Activated naive CD8-positive, alpha-beta T cell treated with anti-CD3 and anti-CD28 coated beads, Interleukin-2, amount 50 U/mL, for 24 hours (primary cell): ENCODE measurements around the gene KRT6B.
"Not testable (repeated sequence)": the region's sequence is repeated elsewhere in the genome, so short reads cannot be mapped to it uniquely, and the experiment has no call there.

Source experiments
- ATAC-seq: fragments of 150-1000 bp; cut with Tn5 transposase; one replicate; pipeline ENCODE4 v1.10.0; 2021
- DNase-seq: peaks from one replicate; pipeline ENCODE4 v3.0.0; 2021
- H3K27ac Mint-ChIP-seq: one replicate; pipeline ENCODE4 v1.8.0; 2021; ENCODE audit warnings: mild to moderate bottlenecking, mixed read lengths
- H3K27me3 Mint-ChIP-seq: one replicate; pipeline ENCODE4 v1.8.0; 2021; ENCODE audit warnings: mixed read lengths
- H3K36me3 Mint-ChIP-seq: one replicate; pipeline ENCODE4 v1.8.0; 2021; ENCODE audit warnings: low read depth, mixed read lengths
- H3K4me1 Mint-ChIP-seq: one replicate; pipeline ENCODE4 v1.8.0; 2021; ENCODE audit warnings: mixed read lengths
- H3K4me3 Mint-ChIP-seq: one replicate; pipeline ENCODE4 v1.8.0; 2021; ENCODE audit warnings: mild to moderate bottlenecking, moderate library complexity, mixed read lengths
- H3K9me3 Mint-ChIP-seq: one replicate; pipeline ENCODE4 v1.8.0; 2021; ENCODE audit warnings: mixed read lengths

KRT6B gene

DNA sequence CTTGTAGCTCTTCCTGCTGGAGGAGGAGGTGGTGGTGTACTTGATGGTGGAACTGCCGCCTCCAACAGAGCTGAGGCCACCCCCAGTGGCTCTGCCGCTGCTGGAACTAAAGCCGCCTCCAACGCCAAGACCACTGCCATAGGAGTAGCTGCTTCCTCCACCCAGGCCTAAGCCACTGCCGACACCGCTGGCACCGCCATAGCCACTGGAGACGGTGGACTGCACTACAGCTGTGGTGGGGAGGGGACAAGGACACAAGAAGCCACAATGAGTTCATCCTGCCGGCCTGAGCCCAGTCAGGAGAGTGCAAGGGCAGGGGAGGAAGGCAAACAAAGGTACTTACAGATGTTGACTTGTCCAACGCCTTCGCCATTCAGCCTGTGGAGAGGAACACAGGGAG is 4.8 kb downstream of the KRT6B start:
- not testable (repeated sequence) for H3K27ac Mint-ChIP-seq, H3K9me3 Mint-ChIP-seq, H3K4me1 Mint-ChIP-seq, DNase-seq, H3K36me3 Mint-ChIP-seq, ATAC-seq, H3K4me3 Mint-ChIP-seq
- peaks cover 13% of the 10 kb centered on the region for H3K27me3 Mint-ChIP-seq

DNA sequence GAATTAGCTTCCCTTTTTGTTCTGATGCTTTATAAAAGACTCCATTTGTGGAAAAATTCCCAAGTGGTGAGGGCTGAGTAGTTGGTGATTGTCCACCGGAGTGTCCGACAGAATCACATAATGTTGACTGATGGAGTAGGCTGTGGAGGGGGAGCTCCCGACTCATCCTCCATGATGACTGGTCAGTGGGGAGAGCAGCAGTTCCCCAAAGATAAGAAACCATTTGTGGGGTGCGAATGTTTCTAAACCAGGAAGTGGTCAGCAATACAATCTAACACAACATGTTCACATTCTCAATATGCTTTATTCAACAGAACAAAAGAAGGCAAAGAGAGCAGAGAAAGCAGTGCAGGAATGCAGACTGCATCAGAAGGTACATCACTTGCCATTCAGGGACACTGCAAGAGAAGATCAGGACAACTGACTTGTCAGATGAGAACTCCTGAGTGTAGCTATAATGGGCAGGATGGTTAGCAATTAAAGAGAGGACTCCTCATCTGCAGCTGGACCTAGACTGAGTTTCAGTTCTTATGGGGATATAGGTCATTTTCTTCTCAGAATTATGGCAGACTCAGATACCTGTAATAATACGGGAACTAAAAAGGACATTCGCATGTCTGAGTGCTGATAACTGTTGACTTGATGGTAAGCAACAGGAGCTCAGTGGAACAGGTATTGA is 5.4 kb downstream of the KRT6B start:
- Mint-ChIP-seq H3K36me3 (no peaks in the 10 kb centered on the region), H3K9me3 (no peaks in the 10 kb centered on the region), H3K27me3 (peaks cover 18% of the 10 kb centered on the region), H3K4me1 (no peaks in the 10 kb centered on the region), H3K27ac (no peak overlapping the region), H3K4me3 (no peak overlapping the region)
- DNase-seq (no peak), ATAC-seq (no peak)

DNA sequence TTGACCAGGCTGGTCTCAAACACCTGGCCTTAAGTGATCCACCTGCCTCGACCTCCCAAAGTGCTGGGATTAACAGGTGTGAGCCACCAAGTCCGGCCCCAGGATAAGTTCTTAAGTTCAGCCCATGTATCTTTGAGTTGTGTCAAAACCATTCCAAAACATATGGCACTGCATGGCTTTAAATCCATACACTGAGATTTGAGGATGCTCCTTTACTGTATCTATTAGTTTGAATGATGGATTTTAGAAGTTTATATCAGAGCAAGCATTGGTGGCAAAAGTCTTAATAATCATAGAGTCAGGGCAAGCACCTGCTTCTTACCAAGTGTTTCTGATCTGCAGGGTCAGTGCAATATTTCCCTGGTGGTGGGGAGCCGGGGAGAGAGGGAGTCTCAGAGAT is 6.1 kb downstream of the KRT6B start:
- no peak overlapping the region for H3K4me3 Mint-ChIP-seq
- no peak for ATAC-seq
- peaks cover 18% of the 10 kb centered on the region for H3K27me3 Mint-ChIP-seq
- no peak overlapping the region for H3K27ac Mint-ChIP-seq
- no peaks in the 10 kb centered on the region for H3K36me3 Mint-ChIP-seq
- no peak for DNase-seq
- H3K9me3 Mint-ChIP-seq, result no peaks in the 10 kb centered on the region
- H3K4me1 Mint-ChIP-seq, result no peaks in the 10 kb centered on the region

DNA sequence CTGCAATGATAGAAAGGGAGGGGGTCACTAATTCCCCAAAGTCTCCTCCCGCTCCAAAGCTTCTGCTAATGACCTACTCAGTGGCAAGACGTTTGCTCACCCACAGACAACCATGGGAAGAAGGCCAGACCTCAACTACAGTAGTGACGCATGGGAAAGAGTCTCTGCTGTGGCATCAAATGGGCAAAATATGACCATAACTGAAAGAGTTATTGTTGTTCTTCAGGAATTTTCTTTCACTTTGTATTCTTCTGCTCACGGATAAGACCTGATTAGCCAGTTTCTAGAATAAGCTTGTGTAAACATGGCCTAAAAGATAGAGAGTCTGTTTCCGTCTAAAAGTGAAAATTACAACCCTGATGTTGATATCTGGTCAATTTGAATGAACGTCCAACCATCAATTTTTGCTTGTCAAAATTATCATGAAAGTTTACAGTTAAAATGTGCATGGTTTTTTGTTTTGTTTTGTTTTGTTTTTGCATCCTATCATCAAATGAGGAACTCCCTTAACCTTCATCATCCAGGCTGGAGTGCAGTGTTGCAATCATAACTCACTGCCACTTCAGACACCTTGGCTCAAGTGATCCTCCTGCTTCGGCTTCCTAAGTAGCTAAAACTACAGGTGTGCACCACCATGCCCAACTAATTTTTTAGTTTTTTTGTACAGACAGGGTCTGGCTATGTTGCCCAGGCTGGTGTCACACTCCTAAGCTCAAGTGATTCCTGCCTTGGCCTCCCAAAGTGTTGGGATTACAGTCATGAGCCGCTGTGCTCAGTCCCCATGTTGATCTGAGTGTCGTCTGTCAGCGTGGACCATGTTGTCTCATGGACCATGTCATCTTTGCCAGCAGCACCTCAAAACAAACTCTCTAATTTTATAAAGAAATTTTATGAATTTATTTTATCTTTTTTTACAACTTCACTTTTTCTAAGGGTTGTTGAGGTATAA is 7.0 kb downstream of the KRT6B start:
- Mint-ChIP-seq H3K4me3 (no peak overlapping the region), H3K9me3 (no peaks in the 10 kb centered on the region), H3K27ac (no peak overlapping the region), H3K4me1 (no peaks in the 10 kb centered on the region), H3K36me3 (no peaks in the 10 kb centered on the region), H3K27me3 (peaks cover 18% of the 10 kb centered on the region)
- no peak for ATAC-seq
- DNase-seq, result no peak

DNA sequence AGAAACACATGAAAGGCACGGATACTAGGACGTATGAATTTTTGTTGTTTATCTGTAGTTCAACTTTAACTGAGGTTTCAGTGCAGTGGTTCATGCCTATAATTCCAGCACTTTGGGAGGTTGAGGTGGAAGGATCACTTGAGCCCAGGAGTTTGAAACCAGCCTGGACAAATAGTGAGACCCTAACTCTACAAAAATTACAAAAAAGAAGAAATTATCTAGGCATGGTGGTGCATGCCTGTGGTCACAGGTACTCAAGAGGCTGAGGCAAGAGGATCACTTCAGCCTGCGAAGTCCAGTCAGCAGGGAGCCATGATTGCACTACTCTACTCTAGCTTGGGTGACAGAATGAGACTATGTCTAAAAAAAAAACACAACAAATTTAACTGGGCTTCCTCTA is 8.0 kb downstream of the KRT6B start:
- no peak overlapping the region for H3K27ac Mint-ChIP-seq
- H3K27me3 Mint-ChIP-seq, result peaks cover 18% of the 10 kb centered on the region
- no peak overlapping the region for H3K4me3 Mint-ChIP-seq
- no peaks in the 10 kb centered on the region for H3K4me1 Mint-ChIP-seq
- H3K36me3 Mint-ChIP-seq, result no peaks in the 10 kb centered on the region
- ATAC-seq (no peak), DNase-seq (no peak)
- H3K9me3 Mint-ChIP-seq, result no peaks in the 10 kb centered on the region

DNA sequence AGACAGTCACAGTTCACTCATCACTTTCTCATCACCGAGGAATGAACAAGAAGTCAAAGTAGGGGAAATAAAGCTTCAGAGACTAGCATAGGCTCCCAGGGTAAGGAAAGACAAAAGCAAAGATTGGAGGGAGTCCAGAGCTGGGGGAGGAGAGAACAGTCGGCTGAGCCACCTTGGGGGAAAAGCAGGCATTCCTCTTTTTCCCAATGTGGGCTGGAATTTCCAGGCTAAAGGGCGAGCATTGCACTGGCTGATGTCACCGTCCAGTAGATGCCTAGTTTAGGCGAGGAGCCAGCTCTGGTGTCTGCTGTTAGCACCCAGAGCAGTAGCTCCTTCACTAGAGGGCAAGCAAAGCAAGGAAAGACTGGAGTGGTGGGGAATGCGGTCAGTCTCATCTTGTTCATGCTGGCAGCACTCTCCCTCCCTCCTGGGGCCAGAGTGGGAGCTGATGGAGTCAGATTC is 9.3 kb downstream of the KRT6B start:
- peaks cover 18% of the 10 kb centered on the region for H3K27me3 Mint-ChIP-seq
- no peak overlapping the region for H3K4me3 Mint-ChIP-seq
- DNase-seq, result no peak
- H3K27ac Mint-ChIP-seq, result no peak overlapping the region
- no peaks in the 10 kb centered on the region for H3K36me3 Mint-ChIP-seq
- no peak for ATAC-seq
- no peaks in the 10 kb centered on the region for H3K9me3 Mint-ChIP-seq
- no peaks in the 10 kb centered on the region for H3K4me1 Mint-ChIP-seq

DNA sequence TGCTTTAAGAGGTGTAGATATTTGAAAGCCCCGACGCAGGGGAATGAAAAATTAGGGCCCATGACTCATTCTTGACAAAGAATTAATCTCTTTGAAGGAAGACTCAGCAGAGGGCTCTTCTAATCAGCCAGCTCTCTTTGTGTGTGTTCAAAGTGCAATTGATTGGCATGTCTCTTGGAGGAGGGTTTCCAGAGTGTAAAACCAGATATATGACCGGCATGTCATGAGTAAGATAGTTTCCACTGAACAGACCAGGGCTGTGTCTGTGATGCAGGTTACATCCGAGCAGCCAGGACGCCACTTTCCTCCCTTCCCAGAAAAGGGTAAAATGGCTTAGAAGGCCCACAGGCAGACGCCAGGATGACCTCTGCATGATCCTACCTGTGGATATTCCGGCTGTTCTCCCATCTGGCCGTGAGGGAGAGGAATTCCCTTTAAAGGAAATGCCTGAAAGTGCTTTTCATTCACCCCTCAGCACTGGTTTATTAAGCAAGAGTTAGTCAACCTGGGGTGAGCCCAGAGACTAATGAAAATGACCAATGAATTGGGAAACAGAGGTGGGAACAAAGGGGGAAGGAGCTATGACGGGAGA is 10.5 kb downstream of the KRT6B start:
- no peaks in the 10 kb centered on the region for H3K9me3 Mint-ChIP-seq
- no peaks in the 10 kb centered on the region for H3K36me3 Mint-ChIP-seq
- DNase-seq (no peak), ATAC-seq (no peak)
- no peaks in the 10 kb centered on the region for H3K4me1 Mint-ChIP-seq
- no peak overlapping the region for H3K27ac Mint-ChIP-seq
- H3K4me3 Mint-ChIP-seq, result no peak overlapping the region
- peaks cover 18% of the 10 kb centered on the region for H3K27me3 Mint-ChIP-seq

DNA sequence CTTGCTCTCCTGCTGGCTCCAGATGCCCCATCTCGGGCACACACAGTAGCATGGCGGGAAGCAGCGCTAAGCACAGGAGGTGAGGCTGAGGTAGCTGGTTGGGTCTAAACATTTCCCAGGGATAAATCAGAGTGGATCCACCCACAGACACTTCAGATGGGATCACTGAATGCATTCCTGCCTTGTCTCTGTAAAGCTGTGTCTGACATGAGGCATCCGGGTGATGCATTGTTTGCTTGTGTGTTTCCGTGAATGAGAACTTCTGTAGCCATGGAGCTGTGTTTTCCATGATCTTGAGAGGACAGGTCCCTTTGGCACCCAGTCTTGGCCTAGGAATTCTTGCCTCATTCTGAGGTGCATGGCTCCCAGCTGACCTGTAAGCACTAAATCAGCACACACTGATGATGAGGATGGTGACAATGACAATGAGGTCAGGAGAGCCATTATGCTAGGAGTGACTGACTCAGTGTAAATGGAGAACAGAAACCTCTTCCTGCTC is 11.1 kb downstream of the KRT6B start:
- H3K36me3 Mint-ChIP-seq, result no peaks in the 10 kb centered on the region
- no peaks in the 10 kb centered on the region for H3K9me3 Mint-ChIP-seq
- H3K27me3 Mint-ChIP-seq, result peaks cover 18% of the 10 kb centered on the region
- no peak for ATAC-seq
- H3K27ac Mint-ChIP-seq, result no peak overlapping the region
- no peaks in the 10 kb centered on the region for H3K4me1 Mint-ChIP-seq
- DNase-seq, result no peak
- H3K4me3 Mint-ChIP-seq, result no peak overlapping the region

DNA sequence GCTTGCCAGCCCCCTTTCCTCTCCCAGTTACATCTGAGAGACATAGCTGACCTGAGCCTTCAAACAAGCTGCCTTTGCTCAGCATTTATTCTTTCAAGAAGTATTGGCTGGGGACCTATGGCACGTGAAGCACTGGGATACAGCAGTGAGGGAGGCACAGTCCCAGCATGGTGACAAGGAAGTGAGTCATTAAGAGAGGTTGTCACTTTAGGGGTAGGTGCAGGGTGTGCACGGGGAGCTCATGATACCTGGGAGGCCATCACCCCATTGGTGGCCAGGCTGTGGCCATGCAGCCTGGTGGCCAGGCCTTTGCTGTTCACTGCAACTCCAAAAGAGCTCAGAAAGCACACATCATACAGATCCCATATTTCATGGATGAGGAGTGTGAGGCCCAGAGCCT is 12.1 kb downstream of the KRT6B start:
- DNase-seq (no peak), ATAC-seq (no peak)
- Mint-ChIP-seq H3K36me3 (no peaks in the 10 kb centered on the region), H3K4me3 (no peak overlapping the region), H3K9me3 (no peaks in the 10 kb centered on the region), H3K27ac (no peak overlapping the region), H3K27me3 (peaks cover 17% of the 10 kb centered on the region), H3K4me1 (no peaks in the 10 kb centered on the region)

DNA sequence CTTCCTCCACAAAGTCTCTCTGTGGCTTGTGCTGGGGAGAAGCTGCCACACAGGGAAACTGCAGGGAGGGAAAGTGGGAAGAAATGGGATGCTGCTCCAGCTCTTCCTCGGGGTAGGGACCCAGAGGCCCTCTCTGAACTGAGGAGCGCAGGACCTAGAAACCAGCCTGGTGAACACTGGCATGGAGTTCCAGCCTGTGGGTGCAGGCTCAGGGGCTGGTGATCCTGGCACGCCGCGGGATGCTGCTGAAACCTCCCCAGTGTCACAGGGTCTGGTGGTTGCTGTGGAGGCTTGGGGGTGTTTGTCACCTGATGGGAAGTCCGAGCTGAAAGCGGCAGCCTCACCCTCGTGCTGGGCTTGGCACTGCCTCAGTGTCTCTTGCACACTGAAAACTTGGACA is 12.5 kb downstream of the KRT6B start:
- H3K27me3 Mint-ChIP-seq, result peaks cover 18% of the 10 kb centered on the region

DNA sequence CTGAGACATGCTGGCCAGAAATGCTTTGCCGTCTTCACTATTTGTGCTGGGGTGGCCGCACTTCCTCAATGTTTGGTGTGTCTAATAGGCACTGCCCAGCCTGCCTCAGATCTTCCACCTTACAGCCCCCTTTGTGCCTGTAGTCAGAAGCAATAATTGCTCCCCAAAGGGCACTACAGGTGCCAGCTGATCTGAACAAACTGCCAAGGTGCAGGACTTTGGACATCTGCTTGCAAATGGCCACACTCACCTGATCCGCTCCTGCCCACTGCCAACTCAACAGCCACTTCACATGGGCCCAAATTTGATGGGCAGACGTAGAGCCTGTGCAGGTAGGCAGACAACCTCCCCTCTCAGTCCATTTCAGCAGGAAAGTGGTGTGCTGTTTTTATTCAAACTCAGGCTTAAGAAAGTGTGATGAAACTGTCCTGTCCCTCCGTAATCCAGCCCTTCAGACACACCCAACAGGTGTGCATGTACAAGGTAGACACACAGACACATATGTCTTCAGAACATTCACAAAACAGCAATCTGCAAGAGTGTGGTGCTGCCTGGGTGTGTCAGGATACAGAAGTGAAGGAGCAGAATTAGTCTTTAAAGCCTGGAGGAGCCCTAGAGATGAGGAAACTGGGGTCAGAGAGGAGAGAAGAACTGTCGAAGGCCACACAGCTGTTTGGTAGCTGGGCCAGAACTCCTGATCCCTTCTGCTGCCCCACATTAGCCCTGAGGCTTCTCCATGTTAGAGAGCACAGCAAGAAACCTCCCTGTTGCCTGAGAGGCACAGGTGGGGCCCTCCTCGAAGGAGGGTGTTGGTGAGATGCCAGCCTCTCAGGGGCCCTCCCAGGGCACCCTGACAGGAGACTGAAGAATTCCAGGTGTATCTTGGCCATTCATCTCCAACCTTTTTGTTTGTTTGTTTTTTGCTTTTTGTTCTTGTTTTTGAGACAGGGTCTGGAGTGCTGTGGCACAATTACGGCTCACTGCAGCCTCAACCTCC is 13.3 kb downstream of the KRT6B start:
- Mint-ChIP-seq H3K4me1 (no peaks in the 10 kb centered on the region), H3K9me3 (no peaks in the 10 kb centered on the region), H3K4me3 (no peak overlapping the region), H3K27ac (no peak overlapping the region), H3K36me3 (no peaks in the 10 kb centered on the region), H3K27me3 (peaks cover 15% of the 10 kb centered on the region)
- DNase-seq (no peak), ATAC-seq (no peak)

More for the DNA sequence above, 12.5 kb downstream of the KRT6B start:
- H3K9me3 Mint-ChIP-seq, result no peaks in the 10 kb centered on the region
- no peaks in the 10 kb centered on the region for H3K36me3 Mint-ChIP-seq
- ATAC-seq (no peak), DNase-seq (no peak)
- no peak overlapping the region for H3K27ac Mint-ChIP-seq
- no peak overlapping the region for H3K4me3 Mint-ChIP-seq
- H3K4me1 Mint-ChIP-seq, result no peaks in the 10 kb centered on the region

DNA sequence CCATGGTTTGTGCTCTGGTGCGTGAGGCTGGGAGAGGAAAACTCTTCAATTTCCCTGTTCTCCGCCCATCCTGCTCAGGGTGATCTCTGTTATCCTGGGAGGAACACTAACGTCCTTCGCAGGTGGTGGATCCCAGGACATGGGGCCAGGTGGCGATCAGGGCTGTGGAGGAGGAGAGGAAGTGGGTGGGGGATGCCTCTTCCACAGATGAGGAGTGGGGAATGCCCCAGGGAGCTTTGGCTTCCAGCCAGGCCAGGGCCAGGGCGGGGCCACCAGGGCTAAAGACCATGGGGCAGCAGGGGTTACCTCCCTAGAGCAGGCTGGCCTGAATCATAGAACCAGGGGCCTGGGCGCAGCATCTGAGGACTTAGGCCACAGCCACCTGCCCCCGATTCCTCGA is 14.4 kb downstream of the KRT6B start:
- Mint-ChIP-seq H3K36me3 (no peaks in the 10 kb centered on the region), H3K4me3 (no peak overlapping the region), H3K4me1 (no peaks in the 10 kb centered on the region), H3K27me3 (peaks cover 9% of the 10 kb centered on the region), H3K27ac (no peak overlapping the region), H3K9me3 (no peaks in the 10 kb centered on the region)
- DNase-seq (no peak), ATAC-seq (no peak)

DNA sequence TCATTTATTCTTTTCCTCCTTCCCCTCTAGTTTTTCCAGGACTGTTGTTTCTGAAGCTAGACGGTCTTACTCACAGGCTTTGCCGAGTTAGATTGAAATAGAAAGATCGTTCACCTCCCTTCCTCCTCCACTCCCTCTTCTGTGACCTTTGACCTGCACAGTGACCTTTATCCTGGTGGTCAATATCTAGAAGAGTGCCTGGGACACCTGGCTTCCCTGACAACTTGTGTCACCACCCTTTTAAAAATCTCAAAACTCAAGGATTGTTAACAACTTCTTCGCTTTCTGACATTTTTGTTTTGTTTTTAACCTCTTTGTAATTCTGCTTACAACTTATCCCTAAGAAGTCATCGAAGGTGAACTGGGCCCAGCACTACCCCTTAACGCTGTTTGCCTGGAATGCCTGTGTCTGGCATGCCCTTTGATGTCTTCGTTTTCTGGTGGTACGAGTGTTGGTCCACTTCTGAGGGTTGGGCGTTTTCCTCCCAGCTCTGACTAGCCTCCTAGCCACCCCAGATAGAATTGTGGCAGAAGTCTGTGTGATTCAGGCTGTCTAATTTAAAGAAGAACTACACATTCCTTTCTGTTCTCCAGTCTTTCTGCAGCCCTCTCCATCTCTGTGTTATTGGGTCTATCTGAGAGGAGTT is 15.0 kb downstream of the KRT6B start:
- Mint-ChIP-seq H3K36me3 (no peaks in the 10 kb centered on the region), H3K9me3 (no peaks in the 10 kb centered on the region), H3K27ac (no peak overlapping the region)

More for the DNA sequence above, 15.0 kb downstream of the KRT6B start:
- H3K4me3 Mint-ChIP-seq, result no peak overlapping the region
- H3K27me3 Mint-ChIP-seq, result peaks cover 6% of the 10 kb centered on the region
- no peaks in the 10 kb centered on the region for H3K4me1 Mint-ChIP-seq
- ATAC-seq, result no peak
- no peak for DNase-seq
